SIG-M5 treated with dmso at 0.1 percent for 504 hours (cell line): ENCODE data around the gene MAGI2.

Experiments used
- DNase-seq: peaks from one replicate; lab custom pipeline; 2025; ENCODE audit not compliant: unreplicated experiment; lab: John Stamatoyannopoulos, UW

MAGI2 gene

GRCh38 chr7:78072201-78072590, 1381.3 kb downstream of the MAGI2 start:
- no peak for DNase-seq

- DNase-seq: no peak
These were observed 1381.8 kb downstream of the MAGI2 start for GRCh38 chr7:78071491-78072200.

- DNase-seq: no peak
These were observed 1386.9 kb downstream of the MAGI2 start for GRCh38 chr7:78066599-78066998.

- DNase-seq: no peak
These were observed 1389.7 kb downstream of the MAGI2 start for GRCh38 chr7:78063758-78064157.

- DNase-seq: no peak
These were observed 1391.3 kb downstream of the MAGI2 start for GRCh38 chr7:78062214-78062613.

GRCh38 chr7:78057571-78057970, 1395.9 kb downstream of the MAGI2 start:
- no peak for DNase-seq

GRCh38 chr7:78055599-78055998, 1397.9 kb downstream of the MAGI2 start:
- no peak for DNase-seq

GRCh38 chr7:78055001-78055573, 1398.4 kb downstream of the MAGI2 start:
- no peak for DNase-seq

- no peak for DNase-seq
These were observed 1401.4 kb downstream of the MAGI2 start for GRCh38 chr7:78052112-78052511.

- DNase-seq: no peak
These were observed 1405.7 kb downstream of the MAGI2 start for GRCh38 chr7:78047800-78048199.

GRCh38 chr7:78043159-78043558, 1410.3 kb downstream of the MAGI2 start:
- no peak for DNase-seq

- DNase-seq: no peak
These were observed 1412.0 kb downstream of the MAGI2 start for GRCh38 chr7:78041423-78041822.

GRCh38 chr7:78039790-78040776, 1413.4 kb downstream of the MAGI2 start:
- DNase-seq: no peak

- no peak for DNase-seq
These were observed 1414.9 kb downstream of the MAGI2 start for GRCh38 chr7:78038465-78039080.

- no peak for DNase-seq
These were observed 1415.9 kb downstream of the MAGI2 start for GRCh38 chr7:78037603-78038002.

GRCh38 chr7:78033410-78033809, 1420.1 kb downstream of the MAGI2 start:
- no peak for DNase-seq

- DNase-seq: no peak
These were observed 1427.0 kb downstream of the MAGI2 start for GRCh38 chr7:78026492-78026891.

- DNase-seq: no peak
These were observed 1428.9 kb downstream of the MAGI2 start for GRCh38 chr7:78024591-78024990.

- no peak for DNase-seq
These were observed 1430.3 kb downstream of the MAGI2 start for GRCh38 chr7:78023191-78023590.

GRCh38 chr7:78022165-78022564, 1431.3 kb downstream of the MAGI2 start:
- DNase-seq: no peak

GRCh38 chr7:78020874-78021249, 1432.6 kb downstream of the MAGI2 start:
- no peak for DNase-seq
